H1 (cell line): ENCODE results near the gene SSC5D. TPM values are rescaled to one million over a fixed set of nuclear protein-coding genes. Genes with fewer than 3 reads are reported as not detected.

Experiments
- CBX5 ChIP-seq: fragments of 300-800, 300-1000 bp; sonication (generic); IDR thresholded peaks from 2 replicates; pipeline ENCODE4 v1.7.1; 2016; ENCODE audit warnings: antibody characterized with exemption, low read length, low read depth
- CTBP2 ChIP-seq: IDR thresholded peaks from 2 replicates; pipeline ENCODE4 v1.7.0; 2011; ENCODE audit warnings: borderline replicate concordance, mild to moderate bottlenecking, moderate library complexity, mixed read lengths, low read length; ENCODE audit not compliant: insufficient read depth, insufficient read length
- GTF2F1 ChIP-seq: IDR thresholded peaks from 2 replicates; pipeline ENCODE4 v1.6.1; 2012; ENCODE audit warnings: low read depth, low read length, improper control_type of control experiment, borderline replicate concordance
- HDAC2 ChIP-seq, 2 experiments: fragments of 300-600 bp in 1 of 2; sonication (generic) in 1 of 2; IDR thresholded peaks; 2 replicates each; pipeline ENCODE4 v1.6.1; 2011 to 2012; ENCODE audit warnings: low read depth in 2 of 2, low read length in 2 of 2, mild to moderate bottlenecking in 2 of 2, moderate library complexity in 2 of 2, borderline replicate concordance in 1 of 2, inconsistent platforms in 1 of 2
- HDAC6 ChIP-seq: IDR thresholded peaks from one replicate; pipeline ENCODE4 v1.7.1; 2012; ENCODE audit warnings: low read depth, mild to moderate bottlenecking, inconsistent platforms, low read length, moderate library complexity
- JUN ChIP-seq: IDR thresholded peaks from 2 replicates; pipeline ENCODE4 v1.6.1; 2011; ENCODE audit warnings: low read depth, mild to moderate bottlenecking, improper control_type of control experiment, low read length
- JUND ChIP-seq: IDR thresholded peaks from 2 replicates; pipeline ENCODE4 v1.6.1; 2011; ENCODE audit warnings: mild to moderate bottlenecking, improper control_type of control experiment, low read length
- KDM1A ChIP-seq: fragments of 200-600, 300-600 bp; sonication (generic); IDR thresholded peaks from 2 replicates; pipeline ENCODE4 v1.7.1; 2016; ENCODE audit warnings: mild to moderate bottlenecking, low read length, borderline replicate concordance
- KDM4A ChIP-seq: IDR thresholded peaks from one replicate; pipeline ENCODE4 v1.7.1; 2012; ENCODE audit warnings: low read depth, mild to moderate bottlenecking, moderate library complexity, low read length, inconsistent platforms; ENCODE audit not compliant: severe bottlenecking
- KDM5A ChIP-seq: fragments of 200-600 bp; IDR thresholded peaks from 2 replicates; pipeline ENCODE4 v1.7.1; 2012; ENCODE audit warnings: mild to moderate bottlenecking, low read length, inconsistent platforms, mixed read lengths
- NANOG ChIP-seq: IDR thresholded peaks from 2 replicates; pipeline ENCODE4 v1.6.1; 2011; ENCODE audit warnings: low read length, low read depth, mild to moderate bottlenecking, inconsistent platforms; ENCODE audit not compliant: insufficient read depth, poor library complexity, severe bottlenecking
- NRF1 ChIP-seq: IDR thresholded peaks from 2 replicates; pipeline ENCODE4 v1.6.1; 2011; ENCODE audit warnings: mild to moderate bottlenecking, low read depth, low read length, improper control_type of control experiment
- PHF8 ChIP-seq: fragments of 200-600 bp; sonication (generic); conservative IDR thresholded peaks from 2 replicates; pipeline ENCODE4 v1.7.1; 2012; ENCODE audit warnings: low read depth, mild to moderate bottlenecking, inconsistent platforms, low read length, moderate library complexity
- POU5F1 ChIP-seq: IDR thresholded peaks from 2 replicates; pipeline ENCODE4 v1.6.1; 2011; ENCODE audit warnings: low read depth, mild to moderate bottlenecking, low read length, moderate library complexity
- RAD21 ChIP-seq, 2 experiments: IDR thresholded peaks in 1 of 2; conservative IDR thresholded peaks in 1 of 2; 2 replicates each; pipeline ENCODE4 v1.6.1; 2011; ENCODE audit warnings: low read depth in 2 of 2, low read length in 2 of 2, improper control_type of control experiment in 1 of 2, inconsistent platforms in 1 of 2, mild to moderate bottlenecking in 1 of 2, moderate library complexity in 1 of 2
- RFX5 ChIP-seq: IDR thresholded peaks from 2 replicates; pipeline ENCODE4 v1.6.1; 2011; ENCODE audit warnings: low read depth, low read length, improper control_type of control experiment, borderline replicate concordance
- RNF2 ChIP-seq: fragments of 200-900, 300-1000 bp; sonication (generic); IDR thresholded peaks from 2 replicates; pipeline ENCODE4 v1.7.1; 2016; ENCODE audit warnings: borderline replicate concordance, low read depth, mild to moderate bottlenecking, antibody characterized with exemption, low read length; ENCODE audit not compliant: poor library complexity, severe bottlenecking; ENCODE audit errors: missing control alignments
- SAP30 ChIP-seq: fragments of 300-600 bp; sonication (generic); IDR thresholded peaks from 2 replicates; pipeline ENCODE4 v1.7.1; 2012; ENCODE audit warnings: low read length, moderate library complexity, mild to moderate bottlenecking, inconsistent platforms; ENCODE audit not compliant: insufficient read depth, insufficient replicate concordance
- SP1 ChIP-seq: IDR thresholded peaks from 2 replicates; pipeline ENCODE4 v1.6.1; 2011; ENCODE audit warnings: low read depth, low read length
- USF2 ChIP-seq: IDR thresholded peaks from 2 replicates; pipeline ENCODE4 v1.6.1; 2011; ENCODE audit warnings: low read length, improper control_type of control experiment
- YY1 ChIP-seq: IDR thresholded peaks from 2 replicates; pipeline ENCODE4 v1.6.1; 2011; ENCODE audit warnings: low read depth, mild to moderate bottlenecking, low read length
- polyA plus RNA-seq, 7 experiments: library from polyadenylated mRNA; depleted of rRNA in 3 of 7; stranded (reverse) in 5 of 7; unstranded in 2 of 7; fragments of >200 nt in 5 of 7; fragments of 200-250 nt in 2 of 7; gene quantifications; 1 replicate in 5 of 7; 2 replicates in 1 of 7; 4 replicates in 1 of 7; pipeline versions ENCODE4 v1.2.1 to v1.2.3, GENCODE V29; 2011 to 2013; ENCODE audit warnings: missing spikeins in 2 of 7, mixed read lengths in 2 of 7
- total RNA-seq: library from RNA; stranded (reverse); fragmentation: NEBNext Ultra II Directional; extraction: Animal tissue kit (Norgen Biotek cat#: 25700); gene quantifications from 2 replicates; pipeline ENCODE4 v1.2.1, GENCODE V29; 2021

The SSC5D gene
- total and polyA plus RNA-seq, 2 of the 8 experiments (the other 6 are each of a cell fraction or from before 2014, with no cell fraction given) = 0.39 to 1.7 TPM

- TF ChIP-seq KDM1A = peak; percentile 47; the same call in 1 of the 2 replicates
- peak; percentile 68; the same call in 1 of the 2 replicates for TF ChIP-seq GTF2F1
- TF ChIP-seq SAP30 = no peak
- 0 out of 2 replicates have a peak, but pooled peaks have one; percentile 4 for TF ChIP-seq JUND
- TF ChIP-seq CBX5 = no peak
- TF ChIP-seq JUN = no peak
- TF ChIP-seq HDAC2 (IDR thresholded peaks at IDR 0.05; ENCODE audit: borderline replicate concordance in 1 of 2, low read depth in 2 of 2, low read length in 2 of 2) = peak in 1 of 2 experiments; percentile 79; a peak in 1 of 4 replicates
- no peak for TF ChIP-seq SP1
- TF ChIP-seq NANOG = no peak
- peak; percentile 84 for TF ChIP-seq NRF1
- TF ChIP-seq PHF8 = 0 out of 2 replicates have a peak, but pooled peaks have one; percentile 19
- TF ChIP-seq USF2 = peak; percentile 40; the same call in 1 of the 2 replicates
- no peak for TF ChIP-seq POU5F1
- peak; percentile 96 for TF ChIP-seq RFX5
- no peak for TF ChIP-seq HDAC6
- no peak for TF ChIP-seq YY1
- TF ChIP-seq RAD21 (IDR thresholded peaks at IDR 0.05 in 1 of 2, conservative IDR thresholded peaks at IDR 0.05 in 1 of 2; ENCODE audit: low read depth in 2 of 2, low read length in 2 of 2) = peak; percentile 93
- no peak for TF ChIP-seq KDM5A
- TF ChIP-seq RNF2 = peak; percentile 80
- no peak for TF ChIP-seq CTBP2
- peak; percentile 98 for TF ChIP-seq KDM4A
These were observed 15.4 kb downstream of the SSC5D start (continued) for GRCh38 chr19:55503502-55504251.
